Measurements from ENCODE around the gene CAMK2A. TPM values are rescaled to one million over a fixed set of nuclear protein-coding genes. Genes with fewer than 3 reads are reported as not detected.

CAMK2A gene
- total RNA-seq, 1 donor from 2014 or later = 1.5 TPM

DNA sequence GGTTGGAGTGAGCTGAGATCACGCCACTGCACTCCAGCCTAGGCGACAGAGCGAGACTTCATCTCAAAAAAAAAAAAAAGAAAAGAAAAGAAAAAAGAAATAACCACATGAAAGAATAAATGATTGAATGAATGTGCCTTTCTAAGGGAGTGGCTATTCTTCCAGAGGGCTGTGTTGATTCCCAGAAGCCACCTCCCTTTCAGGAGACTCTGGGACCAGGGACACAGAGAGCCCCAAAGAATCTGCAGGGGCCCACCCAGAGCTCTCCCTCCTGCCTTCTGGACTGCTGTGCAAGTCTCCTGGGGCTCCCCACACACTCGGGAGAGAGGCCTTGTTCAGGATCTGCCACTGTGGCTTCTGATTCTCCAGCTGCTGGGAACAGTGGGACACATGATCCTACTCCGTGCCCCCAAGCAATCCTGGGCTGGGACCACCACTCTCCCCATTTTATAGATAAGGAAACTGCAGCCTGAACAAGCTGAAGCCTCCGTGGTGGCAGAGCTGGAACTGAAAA is 23.6 kb downstream of the CAMK2A start:
- no peaks in the 10 kb centered on the region for H3K4me1 ChIP-seq
- ATAC-seq (no peak), DNase-seq (no peak)
- TF ChIP-seq CTCF (IDR thresholded peaks at IDR 0.05) = no peak
- H3K27ac ChIP-seq = no peak overlapping the region
- intact Hi-C loops (cut with DNase I) = no loop called here
- H3K4me3 ChIP-seq = no peak overlapping the region
- H3K9me3 ChIP-seq = no peaks in the 10 kb centered on the region
- H3K27me3 ChIP-seq = no peaks in the 10 kb centered on the region
- no peaks in the 10 kb centered on the region for H3K36me3 ChIP-seq

DNA sequence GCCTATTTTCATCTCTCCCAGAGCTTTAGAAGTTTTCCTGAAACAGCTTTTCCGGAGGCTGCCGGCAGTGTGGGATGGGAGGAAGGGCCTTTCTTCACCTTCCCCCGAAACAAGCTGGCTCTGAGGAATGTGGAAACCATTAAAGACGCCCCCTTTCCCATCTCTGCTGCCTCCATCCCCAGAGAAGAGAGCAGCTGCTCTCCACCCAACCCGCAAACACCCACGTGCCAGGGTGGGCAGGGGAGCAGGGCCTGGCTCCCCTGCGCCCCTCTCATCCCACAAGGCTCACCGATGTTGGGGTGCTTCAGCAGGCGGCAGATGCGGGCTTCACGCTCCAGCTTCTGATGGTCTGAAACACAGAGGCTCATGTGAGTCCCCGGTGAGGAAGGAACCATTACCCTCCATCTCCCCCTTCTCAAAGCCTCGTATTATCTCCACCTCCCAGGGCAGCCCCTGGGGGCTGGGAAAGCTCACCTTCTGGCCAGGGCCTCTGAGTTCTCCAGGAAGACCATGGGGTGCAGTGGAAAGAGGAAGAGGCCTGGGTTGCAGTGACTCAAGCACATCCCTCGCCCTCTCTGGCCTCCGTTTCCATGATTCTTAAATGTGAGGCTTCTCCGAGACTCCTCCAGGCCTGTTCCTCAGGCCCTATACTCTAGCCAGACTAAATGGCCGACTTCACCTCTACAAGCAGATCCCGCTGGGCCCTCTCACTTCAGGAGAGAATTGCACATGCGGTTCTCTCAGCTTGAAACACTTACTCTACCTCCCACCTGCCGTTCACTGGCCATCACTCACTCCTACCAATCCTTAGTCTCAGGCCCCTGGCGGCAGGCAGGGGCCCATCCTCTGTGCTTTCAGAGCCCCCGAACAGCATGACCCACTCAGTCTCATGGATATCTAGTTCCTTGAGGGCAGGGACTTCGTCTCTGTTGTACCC is 24.6 kb downstream of the CAMK2A start:
- DNase-seq (no peak), ATAC-seq (no peak)
- Histone ChIP-seq H3K36me3 (no peaks in the 10 kb centered on the region), H3K4me1 (no peaks in the 10 kb centered on the region), H3K27ac (no peak overlapping the region), H3K9me3 (no peaks in the 10 kb centered on the region), H3K4me3 (no peak overlapping the region), H3K27me3 (no peaks in the 10 kb centered on the region)
- intact Hi-C loops (cut with DNase I) = no loop called here
- no peak for TF ChIP-seq CTCF (IDR thresholded peaks at IDR 0.05)

DNA sequence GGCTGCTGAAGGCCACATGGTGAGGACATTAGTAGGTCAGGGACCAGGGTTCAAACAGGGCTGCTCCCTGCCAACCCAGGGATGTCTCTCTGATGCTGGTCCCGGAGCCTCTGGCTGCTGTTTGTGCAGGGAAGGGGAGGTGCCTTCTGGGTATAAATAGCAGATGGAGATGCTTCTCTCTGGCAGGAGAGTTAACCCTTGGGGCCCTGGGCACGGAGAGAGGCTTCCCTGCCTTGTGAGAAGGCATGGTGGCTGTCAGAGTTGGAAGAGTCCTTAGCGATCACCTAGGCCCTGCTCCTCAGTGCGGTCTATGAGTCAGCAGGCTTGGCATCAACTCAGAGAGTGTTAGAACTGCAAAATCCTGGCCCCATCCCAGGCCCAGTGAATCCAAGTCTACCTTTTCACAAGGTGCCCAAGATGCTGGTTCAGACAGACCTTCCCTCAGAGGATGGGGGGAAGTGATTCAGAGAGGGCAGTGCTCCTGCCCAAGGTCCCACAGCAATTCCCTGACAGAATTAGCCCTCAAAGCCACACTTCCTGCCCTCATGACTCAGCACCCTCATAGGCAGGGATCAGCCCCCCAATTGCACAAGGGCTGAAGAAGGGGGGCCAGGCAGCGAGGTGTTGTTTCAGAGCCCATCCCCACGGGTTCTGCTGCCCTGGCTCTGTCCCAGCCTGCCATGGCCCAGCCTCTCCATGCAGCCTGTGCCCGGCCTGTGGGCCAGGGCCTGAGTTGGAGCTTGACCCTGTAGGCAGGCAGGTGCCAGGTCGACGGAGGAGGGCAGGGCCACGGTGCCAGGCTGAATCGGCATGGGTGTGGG is 25.6 kb downstream of the CAMK2A start:
- Histone ChIP-seq H3K27me3 (no peaks in the 10 kb centered on the region), H3K4me1 (no peaks in the 10 kb centered on the region), H3K36me3 (no peaks in the 10 kb centered on the region), H3K4me3 (no peak overlapping the region), H3K27ac (no peak overlapping the region), H3K9me3 (no peaks in the 10 kb centered on the region)
- intact Hi-C loops (cut with DNase I) = no loop called here
- peak; percentile 59 for ATAC-seq
- TF ChIP-seq CTCF (IDR thresholded peaks at IDR 0.05) = no peak
- no peak for DNase-seq

- DNase-seq = no peak
- no peaks in the 10 kb centered on the region for H3K4me1 ChIP-seq
- peak; percentile 5 for ATAC-seq
- intact Hi-C loops (cut with DNase I) = no loop called here
- no peak overlapping the region for H3K27ac ChIP-seq
- no peaks in the 10 kb centered on the region for H3K36me3 ChIP-seq
- H3K27me3 ChIP-seq = no peaks in the 10 kb centered on the region
- H3K9me3 ChIP-seq = no peaks in the 10 kb centered on the region
- no peak for TF ChIP-seq CTCF (IDR thresholded peaks at IDR 0.05)
- no peak overlapping the region for H3K4me3 ChIP-seq
These were observed 26.2 kb downstream of the CAMK2A start for GRCh38 chr5:150263375-150263775.

DNA sequence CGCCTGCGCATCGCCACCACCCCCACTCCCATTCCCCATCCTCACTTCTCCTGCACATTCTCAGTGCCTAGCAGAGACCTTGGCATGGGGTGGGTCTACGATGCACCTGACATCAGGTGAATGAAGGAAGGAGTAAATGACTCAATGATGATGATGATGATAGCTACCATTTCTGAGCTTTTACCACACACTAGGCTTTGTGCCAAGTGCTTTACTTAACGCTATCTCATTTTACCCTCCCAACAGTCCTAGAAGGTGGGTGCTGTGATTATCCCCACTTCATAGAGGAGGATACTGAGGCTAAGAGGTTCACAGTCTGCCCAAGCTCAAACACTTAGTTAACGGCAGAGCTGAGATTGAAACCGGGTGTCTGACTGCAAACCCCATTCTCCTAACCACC is 27.1 kb downstream of the CAMK2A start:
- Histone ChIP-seq H3K9me3 (no peaks in the 10 kb centered on the region), H3K4me1 (no peaks in the 10 kb centered on the region), H3K4me3 (no peak overlapping the region), H3K36me3 (no peaks in the 10 kb centered on the region), H3K27ac (no peak overlapping the region), H3K27me3 (no peaks in the 10 kb centered on the region)
- intact Hi-C loops (cut with DNase I) = no loop called here
- DNase-seq (no peak), ATAC-seq (no peak)
- TF ChIP-seq CTCF (IDR thresholded peaks at IDR 0.05) = no peak
